ENCODE results near the gene COQ8A.

GRCh38 chr1:226957714-226958113 is 17.6 kb downstream of the COQ8A start:
- TF ChIP-seq CTCF (IDR thresholded peaks at IDR 0.05) (no peak), HDAC2 (IDR thresholded peaks at IDR 0.05) (no peak), RNF2 (IDR thresholded peaks at IDR 0.05; ENCODE audit: borderline replicate concordance, low read depth) (no peak), NPAS2 (CRISPR knock-in tag; IDR thresholded peaks at IDR 0.05; ENCODE audit: borderline replicate concordance) (no peak), POLR2A (IDR thresholded peaks at IDR 0.05; ENCODE audit: low read length) (no peak), NR3C1 (IDR thresholded peaks at IDR 0.05) (no peak), CEBPB (IDR thresholded peaks at IDR 0.05) (no peak), HOXB5 (CRISPR knock-in tag; IDR thresholded peaks at IDR 0.05) (no peak), HOXB13 (CRISPR knock-in tag; IDR thresholded peaks at IDR 0.05; ENCODE audit: low read depth) (no peak), TP53 (CRISPR knock-in tag; IDR thresholded peaks at IDR 0.05) (no peak), ZFP36 (IDR thresholded peaks at IDR 0.05; ENCODE audit: borderline replicate concordance, partially characterized antibody) (no peak)

All from A549 (cell line).